Measurements from ENCODE around the gene NFYA. TPM values are rescaled to one million over a fixed set of nuclear protein-coding genes. Genes with fewer than 3 reads are reported as not detected.

The NFYA gene
- total RNA-seq (41.6 and 44.3 TPM in 2 replicates), polyA plus RNA-seq (20.5 and 23.3 TPM in 2 replicates), polyA minus RNA-seq (41.6 and 66.4 TPM in 2 replicates)
- total RNA-seq (2013) = 22.7 TPM

- peak within 1 kb of the TSS; percentile 80 to 97 (median 94) for H3K4me3 ChIP-seq (ENCODE audit: control extremely low read depth in 1 of 5, extremely low read depth in 1 of 5, insufficient read depth in 1 of 5, low read depth in 2 of 5, low read length in 4 of 5)
- CTCF ChIA-PET = interaction anchor here (0.6 to 5.9 kb wide), 3 partner anchors 44 to 246 kb away, joined by 3 to 26 read pairs (median 3); partner anchors contain the start of gene TREML2
- peaks cover 53% of the 10 kb centered on the region for H3K79me2 ChIP-seq (ENCODE audit: control insufficient read depth, insufficient read depth, low read length)
Measured at GRCh38 chr6:41072836-41073202, at the start of gene NFYA. Gene NFYA, plus strand, starts transcription at chr6:41072974. Its CDS starts 6,116 bp downstream, at chr6:41079090.

GRCh38 chr6:41023114-41023513 is 49.7 kb upstream of the NFYA start:
- CTCF ChIA-PET = no interaction called here
- Histone ChIP-seq H3K9ac (ENCODE audit: low read length) (no peak overlapping the region), H3K4me3 (ENCODE audit: control extremely low read depth in 1 of 5, extremely low read depth in 1 of 5, insufficient read depth in 1 of 5, low read depth in 2 of 5, low read length in 4 of 5) (no peak overlapping the region), H3K79me2 (ENCODE audit: control insufficient read depth, insufficient read depth, low read length) (no peaks in the 10 kb centered on the region), H3K27ac (ENCODE audit: low read length in 2 of 2) (no peak overlapping the region), H4K20me1 (ENCODE audit: control insufficient read depth, insufficient read depth, low read length, poor library complexity, severe bottlenecking) (no peaks in the 10 kb centered on the region), H2AFZ (ENCODE audit: insufficient read depth, low read depth, low read length, poor library complexity, severe bottlenecking) (no peak overlapping the region), H3K4me2 (replicated peaks; ENCODE audit: low read depth, low read length, poor library complexity, severe bottlenecking) (no peak overlapping the region), H3K4me1 (ENCODE audit: control insufficient read depth in 2 of 2, insufficient read depth in 2 of 2, low read length in 2 of 2) (peaks cover 9 to 11% of the 10 kb centered on the region in 2 donors), H3K36me3 (replicated peaks in 1 of 2; ENCODE audit: control extremely low read depth in 1 of 2, control insufficient read depth in 1 of 2, extremely low read depth in 1 of 2, insufficient read depth in 2 of 2, low read length in 1 of 2) (no peaks in the 10 kb centered on the region), H3K27me3 (replicated peaks in 1 of 4; ENCODE audit: control extremely low read depth in 1 of 4, control insufficient read depth in 3 of 4, insufficient read depth in 4 of 4, low read length in 3 of 4) (peaks cover 0 to 3% (median 0%) of the 10 kb centered on the region in 4 experiments), H3K9me3 (ENCODE audit: control extremely low read depth in 1 of 3, control insufficient read depth in 2 of 3, insufficient read depth in 1 of 3, low read length in 2 of 3) (peaks cover 0 to 4% (median 0%) of the 10 kb centered on the region in 3 donors)
- H3K4me1 Mint-ChIP-seq = peaks cover 10% of the 10 kb centered on the region
- no peak overlapping the region for H3K4me3 Mint-ChIP-seq
- 98% methylated on average over 3 of the region's 3 CpGs for WGBS (ENCODE audit: insufficient coverage)
- POLR2A ChIA-PET = no interaction called here
- H3K27me3 Mint-ChIP-seq = peaks cover 7% of the 10 kb centered on the region
- TF ChIP-seq, protein P1, sequence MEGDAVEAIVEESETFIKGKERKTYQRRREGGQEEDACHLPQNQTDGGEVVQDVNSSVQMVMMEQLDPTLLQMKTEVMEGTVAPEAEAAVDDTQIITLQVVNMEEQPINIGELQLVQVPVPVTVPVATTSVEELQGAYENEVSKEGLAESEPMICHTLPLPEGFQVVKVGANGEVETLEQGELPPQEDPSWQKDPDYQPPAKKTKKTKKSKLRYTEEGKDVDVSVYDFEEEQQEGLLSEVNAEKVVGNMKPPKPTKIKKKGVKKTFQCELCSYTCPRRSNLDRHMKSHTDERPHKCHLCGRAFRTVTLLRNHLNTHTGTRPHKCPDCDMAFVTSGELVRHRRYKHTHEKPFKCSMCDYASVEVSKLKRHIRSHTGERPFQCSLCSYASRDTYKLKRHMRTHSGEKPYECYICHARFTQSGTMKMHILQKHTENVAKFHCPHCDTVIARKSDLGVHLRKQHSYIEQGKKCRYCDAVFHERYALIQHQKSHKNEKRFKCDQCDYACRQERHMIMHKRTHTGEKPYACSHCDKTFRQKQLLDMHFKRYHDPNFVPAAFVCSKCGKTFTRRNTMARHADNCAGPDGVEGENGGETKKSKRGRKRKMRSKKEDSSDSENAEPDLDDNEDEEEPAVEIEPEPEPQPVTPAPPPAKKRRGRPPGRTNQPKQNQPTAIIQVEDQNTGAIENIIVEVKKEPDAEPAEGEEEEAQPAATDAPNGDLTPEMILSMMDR (IDR thresholded peaks at IDR 0.05) = no peak
- H3K9me3 Mint-ChIP-seq (ENCODE audit: insufficient read depth) = no peaks in the 10 kb centered on the region
- no peak overlapping the region for H3K27ac Mint-ChIP-seq
- DNase-seq (no peak), ATAC-seq (ENCODE audit: low read depth) (no peak)
- intact Hi-C loops (cut with micrococcal nuclease) = loop anchor here (10.0 kb wide), 1 partner anchor 1158 kb away; no protein-coding TSS in a partner anchor

More at GRCh38 chr6:41072836-41073202, at the start of gene NFYA:
- Histone ChIP-seq H3K4me2 (replicated peaks; ENCODE audit: low read depth, low read length, poor library complexity, severe bottlenecking) (peak within 1 kb of the TSS; percentile 89), H3K27ac (ENCODE audit: low read length in 2 of 2) (peak within 1 kb of the TSS; percentile 96 to 97), H2AFZ (ENCODE audit: insufficient read depth, low read depth, low read length, poor library complexity, severe bottlenecking) (peak within 1 kb of the TSS; percentile 86), H4K20me1 (ENCODE audit: control insufficient read depth, insufficient read depth, low read length, poor library complexity, severe bottlenecking) (no peaks in the 10 kb centered on the region), H3K4me1 (ENCODE audit: control insufficient read depth in 2 of 2, insufficient read depth in 2 of 2, low read length in 2 of 2) (peaks cover 31 to 34% of the 10 kb centered on the region in 2 donors), H3K27me3 (replicated peaks in 1 of 4; ENCODE audit: control extremely low read depth in 1 of 4, control insufficient read depth in 3 of 4, insufficient read depth in 4 of 4, low read length in 3 of 4) (no peaks in the 10 kb centered on the region), H3K36me3 (replicated peaks in 1 of 2; ENCODE audit: control extremely low read depth in 1 of 2, control insufficient read depth in 1 of 2, extremely low read depth in 1 of 2, insufficient read depth in 2 of 2, low read length in 1 of 2) (peaks cover 0 to 19% of the 10 kb centered on the region in 2 experiments), H3K9me3 (ENCODE audit: control extremely low read depth in 1 of 3, control insufficient read depth in 2 of 3, insufficient read depth in 1 of 3, low read length in 2 of 3) (no peaks in the 10 kb centered on the region), H3K9ac (ENCODE audit: low read length) (peak within 1 kb of the TSS; percentile 97)
- DNase-seq (no peak), ATAC-seq (ENCODE audit: low read depth) (peak; percentile 64)
- H3K27me3 Mint-ChIP-seq = no peaks in the 10 kb centered on the region
- peaks cover 45% of the 10 kb centered on the region for H3K4me1 Mint-ChIP-seq
- intact Hi-C loops (cut with micrococcal nuclease) = loop anchor here (1.0 to 10.0 kb wide), 8 partner anchors 128 to 1492 kb away; partner anchors contain the start of genes BYSL, FOXP4, MED20 and MRPS10
- POLR2A ChIA-PET = interaction anchor here (0.5 kb wide), 1 partner anchor 1673 kb away, joined by 5 read pairs; the partner anchor contains the start of gene TBCC
- no peaks in the 10 kb centered on the region for H3K9me3 Mint-ChIP-seq (ENCODE audit: insufficient read depth)
- under 1% methylated on average over 37 of the region's 37 CpGs for WGBS (ENCODE audit: insufficient coverage)
- peak within 1 kb of the TSS; percentile 99 for H3K27ac Mint-ChIP-seq
- TF ChIP-seq EZH2 (IDR thresholded peaks at IDR 0.05; ENCODE audit: borderline replicate concordance, insufficient read depth, low read depth, low read length, poor library complexity, severe bottlenecking) = no peak
- TF ChIP-seq, protein P1 (IDR thresholded peaks at IDR 0.05) = no peak
- H3K4me3 Mint-ChIP-seq = peak within 1 kb of the TSS; percentile 94
